ENCODE measurements around the gene CFAP70. TPM values are rescaled to one million over a fixed set of nuclear protein-coding genes. Genes with fewer than 3 reads are reported as not detected.

Gene CFAP70
- polyA plus RNA-seq, 1 experiment = 0.24 TPM

- Histone ChIP-seq H3K9me3 (ENCODE audit: control insufficient read depth, insufficient read depth, low read length) (no peaks in the 10 kb centered on the region), H3K27me3 (ENCODE audit: control insufficient read depth, insufficient read depth, low read length) (no peaks in the 10 kb centered on the region), H3K27ac (ENCODE audit: low read depth, low read length) (peak overlapping the region; percentile 89), H3K4me3 (ENCODE audit: low read depth, low read length) (peak overlapping the region; percentile 99)
- DNase-seq (ENCODE audit: low read depth, low spot score) = no peak
- CTCF ChIA-PET = interaction anchor here (0.5 to 2.2 kb wide), 2 partner anchors 11 to 26 kb away, joined by 3 to 8 read pairs; no protein-coding TSS in a partner anchor
- POLR2A ChIA-PET = interaction anchor here (0.6 to 1.5 kb wide), 4 partner anchors 7 to 160 kb away, joined by 3 to 14 read pairs (median 4); partner anchors contain the start of gene CFAP70
- TF ChIP-seq, protein P1, sequence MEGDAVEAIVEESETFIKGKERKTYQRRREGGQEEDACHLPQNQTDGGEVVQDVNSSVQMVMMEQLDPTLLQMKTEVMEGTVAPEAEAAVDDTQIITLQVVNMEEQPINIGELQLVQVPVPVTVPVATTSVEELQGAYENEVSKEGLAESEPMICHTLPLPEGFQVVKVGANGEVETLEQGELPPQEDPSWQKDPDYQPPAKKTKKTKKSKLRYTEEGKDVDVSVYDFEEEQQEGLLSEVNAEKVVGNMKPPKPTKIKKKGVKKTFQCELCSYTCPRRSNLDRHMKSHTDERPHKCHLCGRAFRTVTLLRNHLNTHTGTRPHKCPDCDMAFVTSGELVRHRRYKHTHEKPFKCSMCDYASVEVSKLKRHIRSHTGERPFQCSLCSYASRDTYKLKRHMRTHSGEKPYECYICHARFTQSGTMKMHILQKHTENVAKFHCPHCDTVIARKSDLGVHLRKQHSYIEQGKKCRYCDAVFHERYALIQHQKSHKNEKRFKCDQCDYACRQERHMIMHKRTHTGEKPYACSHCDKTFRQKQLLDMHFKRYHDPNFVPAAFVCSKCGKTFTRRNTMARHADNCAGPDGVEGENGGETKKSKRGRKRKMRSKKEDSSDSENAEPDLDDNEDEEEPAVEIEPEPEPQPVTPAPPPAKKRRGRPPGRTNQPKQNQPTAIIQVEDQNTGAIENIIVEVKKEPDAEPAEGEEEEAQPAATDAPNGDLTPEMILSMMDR (IDR thresholded peaks at IDR 0.05; ENCODE audit: low read depth, low read length) = no peak
Observed at GRCh38 chr10:73253225-73253555, 105.5 kb downstream of the CFAP70 start.

DNA sequence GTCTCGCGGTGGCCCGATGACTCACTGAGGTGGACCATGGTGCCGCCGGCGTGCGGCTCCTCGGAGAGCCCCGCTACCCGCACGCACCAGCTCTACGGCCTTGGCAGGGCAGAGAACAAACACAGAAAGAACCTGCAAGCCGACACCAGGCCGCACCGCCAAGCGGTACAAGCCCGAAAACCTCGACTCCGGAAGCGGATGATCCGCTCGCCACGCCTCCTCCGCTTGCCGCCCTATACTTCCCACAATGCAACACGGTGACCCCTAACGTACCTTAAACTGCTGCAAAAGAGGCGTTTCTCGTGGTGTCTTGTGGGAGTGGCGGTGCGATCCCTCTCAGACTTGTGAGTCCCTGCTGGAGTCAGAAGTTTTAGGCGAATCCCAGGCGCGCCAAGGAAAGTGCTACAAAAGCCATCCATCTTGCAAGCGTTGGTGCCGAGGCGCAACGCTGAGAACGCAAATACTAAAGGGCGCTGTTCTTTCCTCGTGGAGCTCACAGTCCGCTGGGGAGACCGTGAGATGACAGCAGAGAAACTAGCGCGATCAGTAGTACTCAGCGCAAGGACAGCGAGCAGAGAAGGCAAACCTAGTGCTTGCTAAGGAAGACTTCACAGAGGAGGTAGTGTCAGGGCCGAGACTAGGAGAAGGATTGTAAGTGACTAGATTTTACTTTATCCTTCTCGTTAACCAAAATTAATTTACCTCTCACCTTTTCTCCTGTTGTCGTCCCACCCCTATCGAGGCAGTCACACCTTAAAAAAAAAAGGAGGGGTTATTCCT is 106.0 kb downstream of the CFAP70 start, which contains the start of gene MRPS16:
TSS of gene MRPS16 (minus strand) at position 200 of the 780 bp plus-strand sequence. CDS start at position 38, 162 bp downstream.
- ChIA-PET CTCF (interaction anchor here (2.2 kb wide), 1 partner anchor 11 kb away, joined by 8 read pairs; no protein-coding TSS in a partner anchor), POLR2A (interaction anchor here (0.6 to 1.5 kb wide), 5 partner anchors 8 to 515 kb away, joined by 3 to 14 read pairs (median 4); partner anchors contain the start of gene CFAP70)
- TF ChIP-seq, protein P1 (IDR thresholded peaks at IDR 0.05; ENCODE audit: low read depth, low read length) = no peak

DNA sequence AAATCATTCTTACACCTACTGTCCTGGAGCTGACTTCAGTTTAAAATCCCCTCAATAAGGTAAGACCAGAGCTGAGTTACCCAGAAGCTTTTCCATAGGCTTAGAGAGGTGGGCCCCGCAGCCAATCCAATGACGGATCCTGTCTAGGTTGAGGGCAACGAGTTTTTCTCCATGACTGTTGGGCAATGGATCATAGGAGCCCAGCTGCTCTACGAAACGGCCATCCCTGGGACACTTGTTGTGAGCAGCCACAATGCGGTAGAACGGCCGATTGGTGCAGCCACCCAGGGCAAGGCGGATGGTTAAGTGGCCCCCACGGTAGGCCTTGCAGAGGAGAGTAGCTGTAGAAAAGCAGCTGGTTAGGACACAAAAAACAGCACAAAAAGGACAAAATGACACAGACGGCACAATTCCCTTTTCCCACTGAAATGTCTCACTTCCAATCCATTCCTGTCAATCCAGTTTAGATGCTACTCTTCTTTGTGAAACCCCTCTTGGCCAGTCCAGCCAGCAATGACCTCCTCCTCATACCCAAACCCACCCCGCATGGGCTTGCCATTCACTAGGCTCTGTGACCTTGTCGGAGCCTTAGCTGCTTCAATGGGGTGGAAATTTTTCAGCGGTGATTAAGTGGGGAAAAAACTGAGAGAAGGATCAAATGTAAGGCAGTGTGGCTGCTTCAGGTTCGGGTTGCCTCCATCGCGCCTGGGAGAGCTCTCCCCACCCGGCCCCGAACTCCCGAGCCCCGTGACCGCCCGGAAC is 106.8 kb downstream of the CFAP70 start:
- H3K9me3 ChIP-seq (ENCODE audit: control insufficient read depth, insufficient read depth, low read length) = no peaks in the 10 kb centered on the region; the same call in 1 of the 2 replicates
- peak overlapping the region; percentile 89 for H3K27ac ChIP-seq (ENCODE audit: low read depth, low read length)
- TF ChIP-seq, protein P1 (IDR thresholded peaks at IDR 0.05; ENCODE audit: low read depth, low read length) = no peak
- POLR2A ChIA-PET = interaction anchor here (0.7 to 1.5 kb wide), 3 partner anchors 107 to 515 kb away, joined by 3 to 4 read pairs (median 4); partner anchors contain the start of gene CFAP70
- no peaks in the 10 kb centered on the region for H3K27me3 ChIP-seq (ENCODE audit: control insufficient read depth, insufficient read depth, low read length)
- H3K4me3 ChIP-seq (ENCODE audit: low read depth, low read length) = peak overlapping the region; percentile 99
- no peak for DNase-seq (ENCODE audit: low read depth, low spot score)
- CTCF ChIA-PET = interaction anchor here (2.2 kb wide), 1 partner anchor 12 kb away, joined by 8 read pairs; no protein-coding TSS in a partner anchor

More for the DNA sequence above, 106.0 kb downstream of the CFAP70 start, which contains the start of gene MRPS16:
- peak within 1 kb of the TSS; percentile 99 for H3K4me3 ChIP-seq (ENCODE audit: low read depth, low read length)
- H3K27me3 ChIP-seq (ENCODE audit: control insufficient read depth, insufficient read depth, low read length) = no peaks in the 10 kb centered on the region
- no peaks in the 10 kb centered on the region for H3K9me3 ChIP-seq (ENCODE audit: control insufficient read depth, insufficient read depth, low read length)
- peak; percentile 89 for DNase-seq (ENCODE audit: low read depth, low spot score)
- H3K27ac ChIP-seq (ENCODE audit: low read depth, low read length) = peak within 1 kb of the TSS; percentile 89

DNA sequence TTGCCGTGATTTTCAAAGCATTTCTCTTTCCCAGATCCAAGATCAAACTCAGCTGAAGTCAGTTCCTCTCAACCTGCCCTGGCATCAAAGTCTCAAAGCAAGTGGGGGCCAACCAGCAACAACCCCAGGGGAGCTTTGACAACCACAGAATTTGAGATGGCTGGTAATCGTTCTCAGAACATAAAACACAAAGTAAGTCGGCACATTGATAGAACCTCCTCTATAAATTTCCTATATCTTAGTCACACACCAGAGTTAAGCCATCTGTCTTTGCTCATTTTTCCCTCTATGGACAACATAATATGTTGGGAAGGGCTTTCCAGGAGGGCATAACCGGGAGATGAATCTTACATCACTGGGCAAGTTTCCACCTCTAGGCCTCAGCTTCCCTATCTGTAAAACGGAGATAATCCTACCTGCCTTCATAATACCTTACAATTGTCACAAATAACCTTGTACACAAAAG is 110.4 kb downstream of the CFAP70 start:
- TF ChIP-seq, protein P1 (IDR thresholded peaks at IDR 0.05; ENCODE audit: low read depth, low read length) = no peak
- no peak for DNase-seq (ENCODE audit: low read depth, low spot score)
- Histone ChIP-seq H3K27me3 (ENCODE audit: control insufficient read depth, insufficient read depth, low read length) (no peaks in the 10 kb centered on the region), H3K27ac (ENCODE audit: low read depth, low read length) (no peak overlapping the region), H3K9me3 (ENCODE audit: control insufficient read depth, insufficient read depth, low read length) (no peaks in the 10 kb centered on the region; the same call in 1 of the 2 replicates), H3K4me3 (ENCODE audit: low read depth, low read length) (no peak overlapping the region)
- POLR2A ChIA-PET = interaction anchor here (0.6 kb wide), 1 partner anchor 526 kb away, joined by 5 read pairs; no protein-coding TSS in a partner anchor
- CTCF ChIA-PET = no interaction called here
